Mesangial cell (primary cell): ENCODE data around the gene CASP3. TPM values are rescaled to one million over a fixed set of nuclear protein-coding genes. Genes with fewer than 3 reads are reported as not detected.

ENCODE experiments used
- total RNA-seq: library from RNA; depleted of rRNA; stranded (reverse); fragments of >200 nt; gene quantifications from 2 replicates; pipeline ENCODE4 v1.2.3, GENCODE V29; 2015

Gene CASP3
- total RNA-seq = 20.5 and 24.1 TPM in 2 replicates

DNA sequence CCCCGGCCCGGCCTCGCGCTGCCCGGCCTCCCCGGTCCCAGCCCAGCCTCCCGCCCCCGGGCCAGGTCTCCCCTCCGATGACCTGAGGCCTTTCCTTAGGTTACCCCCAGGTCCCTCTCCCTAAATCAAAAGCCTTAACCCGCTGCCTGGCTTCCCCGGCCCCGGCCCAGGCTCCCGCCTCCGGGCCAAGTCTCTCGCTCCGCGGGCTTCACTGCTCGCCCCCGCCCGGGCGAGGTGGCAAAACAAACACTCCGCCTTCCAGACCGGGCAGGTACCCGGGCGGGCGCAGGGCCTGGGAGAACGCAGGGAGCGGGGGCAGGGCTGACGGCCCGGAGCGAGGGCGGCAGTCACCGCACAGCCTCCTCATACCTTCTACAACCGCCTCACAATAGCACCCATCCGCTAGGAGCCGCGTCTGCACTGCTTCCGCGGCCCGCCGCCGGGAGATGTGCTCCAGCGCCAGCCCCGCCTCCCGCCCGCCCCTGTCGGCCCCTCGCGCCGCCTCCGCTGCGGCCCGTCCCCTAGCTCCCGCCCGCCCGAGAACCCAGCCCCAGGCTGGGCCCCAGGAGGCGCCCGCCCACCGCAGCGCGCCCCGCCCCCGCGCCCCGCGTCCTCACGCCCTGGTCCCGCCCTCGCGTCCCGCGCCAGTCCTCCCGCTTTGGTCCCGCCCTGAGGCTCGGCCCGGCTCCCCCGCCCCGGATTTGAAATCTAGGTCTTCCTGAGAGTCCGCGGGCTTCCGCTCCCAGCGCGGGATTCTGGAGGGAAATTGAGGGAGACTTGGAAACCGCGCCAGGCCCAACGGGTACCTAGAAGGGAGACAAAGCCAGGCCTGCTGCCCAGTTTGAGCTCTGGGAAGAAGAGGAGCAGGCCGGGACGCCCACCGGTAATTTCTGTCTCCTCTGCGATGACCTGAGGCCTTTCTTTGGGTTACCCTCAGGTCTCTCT lies at the start of gene CASP3, which contains the start of gene PRIMPOL:
CASP3 (minus strand) TSS at position 422 of the 945 bp plus-strand sequence. CDS start 10,994 bp downstream, outside the sequence.
PRIMPOL (plus strand) TSS at position 713 of the 945 bp plus-strand sequence. CDS start 7,403 bp downstream, outside the sequence.

Other genes starting within 250 kb of the CASP3 start
- 10.1 and 14.7 TPM in 2 replicates for gene IRF2, start 174.9 kb downstream of the CASP3 start, total RNA-seq
- gene PRIMPOL, start 291 bp upstream of the CASP3 start, total RNA-seq = 5.8 and 7.5 TPM in 2 replicates
- 2.4 and 28.4 TPM in 2 replicates for gene CENPU, start 84.6 kb upstream of the CASP3 start, total RNA-seq
- gene ACSL1, start 176.5 kb upstream of the CASP3 start, total RNA-seq = 24.0 and 99.8 TPM in 2 replicates